ENCODE results near the gene SOCS6. TPM values are rescaled to one million over a fixed set of nuclear protein-coding genes. Genes with fewer than 3 reads are reported as not detected.
A peak's percentile ranks its signal among the peaks of the same experiment; 100 is the strongest.

The SOCS6 gene
- total and polyA plus RNA-seq, 2 of the 13 experiments (the other 11 are each of a cell fraction or from before 2014, with no cell fraction given), result 18.6 to 38.3 TPM

DNA sequence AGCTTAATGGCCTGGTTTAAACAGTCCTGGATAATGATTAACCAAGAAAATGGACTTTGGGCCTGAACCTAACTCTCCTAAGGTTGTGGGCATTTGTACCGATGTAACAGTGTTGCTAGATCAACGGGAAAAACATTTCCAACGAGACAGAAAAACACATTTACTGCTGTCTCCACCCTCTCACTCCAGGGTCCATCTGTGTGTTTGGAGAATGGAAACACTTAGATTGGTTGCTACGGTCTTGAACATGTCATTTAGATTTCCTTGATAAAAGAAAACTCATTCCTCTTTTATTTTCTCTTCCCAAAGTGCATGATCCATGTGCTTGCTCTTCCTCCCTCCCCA, 88.0 kb downstream of the SOCS6 start (continued):
- TF ChIP-seq CBX2 (IDR thresholded peaks at IDR 0.05; ENCODE audit: low read depth, low read length), result no peak
- TF ChIP-seq CBX2 (CRISPR knock-in tag; IDR thresholded peaks at IDR 0.05; ENCODE audit: low read depth), result no peak
- TF ChIP-seq RORA (CRISPR knock-in tag; IDR thresholded peaks at IDR 0.05), result no peak
- TF ChIP-seq, protein P1, sequence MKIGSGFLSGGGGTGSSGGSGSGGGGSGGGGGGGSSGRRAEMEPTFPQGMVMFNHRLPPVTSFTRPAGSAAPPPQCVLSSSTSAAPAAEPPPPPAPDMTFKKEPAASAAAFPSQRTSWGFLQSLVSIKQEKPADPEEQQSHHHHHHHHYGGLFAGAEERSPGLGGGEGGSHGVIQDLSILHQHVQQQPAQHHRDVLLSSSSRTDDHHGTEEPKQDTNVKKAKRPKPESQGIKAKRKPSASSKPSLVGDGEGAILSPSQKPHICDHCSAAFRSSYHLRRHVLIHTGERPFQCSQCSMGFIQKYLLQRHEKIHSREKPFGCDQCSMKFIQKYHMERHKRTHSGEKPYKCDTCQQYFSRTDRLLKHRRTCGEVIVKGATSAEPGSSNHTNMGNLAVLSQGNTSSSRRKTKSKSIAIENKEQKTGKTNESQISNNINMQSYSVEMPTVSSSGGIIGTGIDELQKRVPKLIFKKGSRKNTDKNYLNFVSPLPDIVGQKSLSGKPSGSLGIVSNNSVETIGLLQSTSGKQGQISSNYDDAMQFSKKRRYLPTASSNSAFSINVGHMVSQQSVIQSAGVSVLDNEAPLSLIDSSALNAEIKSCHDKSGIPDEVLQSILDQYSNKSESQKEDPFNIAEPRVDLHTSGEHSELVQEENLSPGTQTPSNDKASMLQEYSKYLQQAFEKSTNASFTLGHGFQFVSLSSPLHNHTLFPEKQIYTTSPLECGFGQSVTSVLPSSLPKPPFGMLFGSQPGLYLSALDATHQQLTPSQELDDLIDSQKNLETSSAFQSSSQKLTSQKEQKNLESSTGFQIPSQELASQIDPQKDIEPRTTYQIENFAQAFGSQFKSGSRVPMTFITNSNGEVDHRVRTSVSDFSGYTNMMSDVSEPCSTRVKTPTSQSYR (CRISPR knock-in tag; IDR thresholded peaks at IDR 0.05; ENCODE audit: borderline replicate concordance), result 0 out of 2 replicates have a peak, but pooled peaks have one; percentile 19
- TF ChIP-seq, protein P2, sequence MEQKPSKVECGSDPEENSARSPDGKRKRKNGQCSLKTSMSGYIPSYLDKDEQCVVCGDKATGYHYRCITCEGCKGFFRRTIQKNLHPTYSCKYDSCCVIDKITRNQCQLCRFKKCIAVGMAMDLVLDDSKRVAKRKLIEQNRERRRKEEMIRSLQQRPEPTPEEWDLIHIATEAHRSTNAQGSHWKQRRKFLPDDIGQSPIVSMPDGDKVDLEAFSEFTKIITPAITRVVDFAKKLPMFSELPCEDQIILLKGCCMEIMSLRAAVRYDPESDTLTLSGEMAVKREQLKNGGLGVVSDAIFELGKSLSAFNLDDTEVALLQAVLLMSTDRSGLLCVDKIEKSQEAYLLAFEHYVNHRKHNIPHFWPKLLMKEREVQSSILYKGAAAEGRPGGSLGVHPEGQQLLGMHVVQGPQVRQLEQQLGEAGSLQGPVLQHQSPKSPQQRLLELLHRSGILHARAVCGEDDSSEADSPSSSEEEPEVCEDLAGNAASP (CRISPR knock-in tag; IDR thresholded peaks at IDR 0.05; ENCODE audit: borderline replicate concordance), result peak; percentile 43; the same call in 1 of the 2 replicates
- no peak for TF ChIP-seq REL (CRISPR knock-in tag; conservative IDR thresholded peaks at IDR 0.05)
- peak; percentile 46 for TF ChIP-seq SKI (IDR thresholded peaks at IDR 0.05; ENCODE audit: partially characterized antibody)
- TF ChIP-seq DPF2 (CRISPR knock-in tag; IDR thresholded peaks at IDR 0.05; ENCODE audit: borderline replicate concordance, low read depth), result peak; percentile 59; the same call in 1 of the 2 replicates
- TF ChIP-seq, protein P3, sequence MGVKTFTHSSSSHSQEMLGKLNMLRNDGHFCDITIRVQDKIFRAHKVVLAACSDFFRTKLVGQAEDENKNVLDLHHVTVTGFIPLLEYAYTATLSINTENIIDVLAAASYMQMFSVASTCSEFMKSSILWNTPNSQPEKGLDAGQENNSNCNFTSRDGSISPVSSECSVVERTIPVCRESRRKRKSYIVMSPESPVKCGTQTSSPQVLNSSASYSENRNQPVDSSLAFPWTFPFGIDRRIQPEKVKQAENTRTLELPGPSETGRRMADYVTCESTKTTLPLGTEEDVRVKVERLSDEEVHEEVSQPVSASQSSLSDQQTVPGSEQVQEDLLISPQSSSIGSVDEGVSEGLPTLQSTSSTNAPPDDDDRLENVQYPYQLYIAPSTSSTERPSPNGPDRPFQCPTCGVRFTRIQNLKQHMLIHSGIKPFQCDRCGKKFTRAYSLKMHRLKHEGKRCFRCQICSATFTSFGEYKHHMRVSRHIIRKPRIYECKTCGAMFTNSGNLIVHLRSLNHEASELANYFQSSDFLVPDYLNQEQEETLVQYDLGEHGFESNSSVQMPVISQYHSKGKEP (CRISPR knock-in tag; IDR thresholded peaks at IDR 0.05), result no peak

Measured in HepG2 (cell line).